Muscle layer of colon (tissue), 2 donors: Measurements from ENCODE around the gene GPC4.

Source experiments
- H3K27ac ChIP-seq: one replicate; pipeline ENCODE4 v1.7.0; 2013; ENCODE audit warnings: low read depth, mild to moderate bottlenecking, low read length, moderate library complexity
- H3K27me3 ChIP-seq, 2 donors: one replicate each; pipeline ENCODE4 v1.7.0; 2013; ENCODE audit warnings: low read length in 2 of 2, mild to moderate bottlenecking in 2 of 2; ENCODE audit not compliant: insufficient read depth in 2 of 2, control insufficient read depth in 1 of 2
- H3K36me3 ChIP-seq: one replicate; pipeline ENCODE4 v1.7.0; 2013; ENCODE audit warnings: mild to moderate bottlenecking, low read length; ENCODE audit not compliant: insufficient read depth
- H3K4me1 ChIP-seq: one replicate; pipeline ENCODE4 v1.7.0; 2013; ENCODE audit warnings: mild to moderate bottlenecking, low read length; ENCODE audit not compliant: insufficient read depth
- H3K4me3 ChIP-seq, 2 donors: one replicate each; pipeline ENCODE4 v1.7.0; 2013; ENCODE audit warnings: low read length in 2 of 2, low read depth in 1 of 2, mild to moderate bottlenecking in 1 of 2, moderate library complexity in 1 of 2
- H3K9ac ChIP-seq: one replicate; pipeline ENCODE4 v1.7.0; 2013; ENCODE audit warnings: low read length
- H3K9me3 ChIP-seq: one replicate; pipeline ENCODE4 v1.7.0; 2013; ENCODE audit warnings: mild to moderate bottlenecking, low read length
- donor health status: abdominal sarcoma.
- donor health status: Adenocarcinoma of cecum.

GPC4 gene

DNA sequence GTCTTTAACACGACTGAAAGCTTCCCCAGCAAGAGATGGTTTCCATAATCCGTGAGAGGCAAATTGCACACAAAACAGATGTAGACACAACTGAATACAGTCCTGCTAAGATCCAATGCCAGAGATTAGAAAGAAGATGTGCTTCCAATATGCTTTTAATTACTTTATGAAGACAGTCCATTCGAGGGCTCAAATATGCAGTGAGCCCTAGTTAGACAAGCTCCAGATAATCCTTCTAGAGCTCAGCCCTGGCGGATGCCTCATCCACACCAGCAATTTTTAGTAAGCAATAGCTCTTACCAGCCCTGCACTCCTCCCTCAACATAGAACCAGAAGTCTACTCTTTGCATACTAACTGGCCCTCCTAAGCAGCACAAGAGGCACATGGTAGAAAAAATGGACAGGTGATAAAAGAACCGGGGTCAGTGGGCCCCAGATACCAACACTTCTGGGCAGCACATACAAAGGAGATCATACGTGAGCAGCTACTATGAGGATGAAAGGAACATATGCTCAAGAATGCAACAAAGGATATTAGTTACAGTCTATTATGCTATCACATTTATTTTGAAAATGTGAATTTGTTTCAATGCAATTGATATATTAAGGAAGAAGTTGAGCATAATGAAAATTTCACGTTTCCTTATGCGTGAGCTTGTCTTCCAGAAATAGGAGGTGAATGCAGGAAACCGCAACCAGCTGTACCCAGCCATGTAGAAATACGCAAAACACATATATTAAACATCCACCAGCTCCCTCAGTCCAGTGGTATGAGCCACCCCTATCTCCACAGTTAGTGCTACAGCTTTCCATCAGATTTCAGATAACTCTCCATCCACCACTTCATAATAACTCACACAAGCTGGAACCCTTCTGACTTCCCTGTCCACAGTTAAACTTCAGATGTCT lies 34.3 kb downstream of the GPC4 start:
- H3K36me3 ChIP-seq, result no peaks in the 10 kb centered on the region
- H3K9ac ChIP-seq, result no peak overlapping the region
- H3K27ac ChIP-seq, result no peak overlapping the region
- peaks cover 31% of the 10 kb centered on the region for H3K4me1 ChIP-seq
- H3K4me3 ChIP-seq, result no peak overlapping the region
- no peaks in the 10 kb centered on the region for H3K9me3 ChIP-seq
- no peaks in the 10 kb centered on the region for H3K27me3 ChIP-seq

DNA sequence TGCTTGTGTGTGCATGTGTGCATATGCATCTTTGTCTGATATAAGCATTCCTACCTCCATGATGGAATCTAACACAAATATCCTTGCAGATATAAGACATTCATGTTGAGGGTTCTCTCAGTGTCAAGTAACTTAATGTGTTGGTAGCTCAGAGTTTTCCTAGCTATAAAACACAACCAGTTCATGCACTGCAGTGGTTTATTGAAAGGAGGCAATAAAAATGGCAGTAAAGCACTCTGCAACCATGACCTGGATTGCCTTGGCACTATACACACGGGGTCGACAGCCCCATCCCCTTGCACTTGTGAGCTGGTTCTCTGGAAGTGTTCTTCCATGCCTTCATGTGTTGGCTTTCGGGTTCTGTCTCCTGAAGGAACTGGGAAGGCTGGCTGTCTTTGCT lies 38.9 kb downstream of the GPC4 start:
- no peak overlapping the region for H3K9ac ChIP-seq
- no peak overlapping the region for H3K4me3 ChIP-seq
- peaks cover 0 to 6% of the 10 kb centered on the region in 2 donors for H3K27me3 ChIP-seq
- peaks cover 35% of the 10 kb centered on the region for H3K4me1 ChIP-seq
- H3K9me3 ChIP-seq, result no peaks in the 10 kb centered on the region
- no peaks in the 10 kb centered on the region for H3K36me3 ChIP-seq
- H3K27ac ChIP-seq, result peak overlapping the region; percentile 22

DNA sequence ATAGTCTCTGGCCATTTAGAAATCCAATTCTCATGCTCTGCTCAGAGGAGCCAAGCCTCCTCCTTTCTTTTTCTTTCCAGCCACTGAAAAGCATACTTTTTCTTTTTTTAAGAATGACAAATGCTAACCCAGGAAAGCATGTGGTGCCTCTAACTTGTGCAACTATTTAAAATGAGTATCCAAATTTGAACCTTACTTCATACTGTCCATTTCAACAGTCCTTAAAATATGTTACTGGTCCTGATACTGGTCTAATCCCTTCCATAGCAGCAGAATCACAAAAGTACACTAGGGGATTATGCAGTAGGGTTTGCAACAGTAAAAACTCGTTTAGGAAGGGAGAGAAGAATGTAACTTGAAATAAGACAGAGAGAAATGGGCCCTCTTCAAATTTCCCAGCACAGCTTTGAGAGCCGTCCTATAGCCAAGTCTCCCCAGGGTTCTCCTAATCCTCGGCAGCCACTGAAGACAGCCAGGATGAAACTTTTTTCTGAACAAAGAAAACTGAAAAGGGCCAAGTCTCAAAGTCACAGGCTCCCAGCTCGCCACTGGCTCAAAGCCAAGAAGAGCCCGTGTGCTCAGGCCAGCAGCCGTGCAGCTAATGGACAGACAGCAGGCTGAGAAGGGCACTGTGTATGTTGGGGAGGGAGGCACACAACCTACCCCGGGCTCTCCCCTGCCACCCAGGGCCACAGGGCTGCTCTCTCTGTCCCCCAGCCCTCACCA lies 39.5 kb downstream of the GPC4 start:
- Histone ChIP-seq H3K4me1 (peaks cover 36% of the 10 kb centered on the region), H3K36me3 (no peaks in the 10 kb centered on the region), H3K27ac (peak overlapping the region; percentile 22), H3K4me3 (no peak overlapping the region), H3K27me3 (peaks cover 0 to 6% of the 10 kb centered on the region in 2 donors), H3K9me3 (no peaks in the 10 kb centered on the region), H3K9ac (no peak overlapping the region)

DNA sequence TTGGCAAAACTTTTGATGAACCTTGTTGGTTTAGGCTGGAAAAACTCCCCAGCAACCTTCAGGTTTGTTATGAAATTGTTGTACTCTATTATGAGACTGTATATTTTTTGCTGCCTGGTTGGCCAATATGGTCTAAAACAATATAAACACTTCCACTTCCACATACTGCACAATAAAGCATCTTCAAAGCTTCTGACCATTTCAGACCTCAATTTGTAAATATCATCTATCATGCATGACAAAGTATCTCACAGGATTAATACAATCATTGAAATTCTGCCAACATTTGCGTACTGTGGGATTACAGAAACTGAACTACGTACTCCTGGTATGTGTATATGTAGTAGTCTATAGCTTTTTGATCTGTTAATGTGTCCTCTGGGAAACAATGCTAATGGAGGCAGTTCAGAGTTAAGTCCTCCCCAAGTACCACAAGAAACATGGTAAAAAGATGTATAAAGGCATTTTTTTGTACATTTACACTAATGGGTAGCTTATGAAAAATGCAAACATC lies 40.4 kb downstream of the GPC4 start:
- peaks cover 41% of the 10 kb centered on the region for H3K4me1 ChIP-seq
- H3K27me3 ChIP-seq, result peaks cover 0 to 6% of the 10 kb centered on the region in 2 donors
- no peak overlapping the region for H3K9ac ChIP-seq
- H3K4me3 ChIP-seq, result no peak overlapping the region
- H3K36me3 ChIP-seq, result no peaks in the 10 kb centered on the region
- no peak overlapping the region for H3K27ac ChIP-seq
- no peaks in the 10 kb centered on the region for H3K9me3 ChIP-seq

DNA sequence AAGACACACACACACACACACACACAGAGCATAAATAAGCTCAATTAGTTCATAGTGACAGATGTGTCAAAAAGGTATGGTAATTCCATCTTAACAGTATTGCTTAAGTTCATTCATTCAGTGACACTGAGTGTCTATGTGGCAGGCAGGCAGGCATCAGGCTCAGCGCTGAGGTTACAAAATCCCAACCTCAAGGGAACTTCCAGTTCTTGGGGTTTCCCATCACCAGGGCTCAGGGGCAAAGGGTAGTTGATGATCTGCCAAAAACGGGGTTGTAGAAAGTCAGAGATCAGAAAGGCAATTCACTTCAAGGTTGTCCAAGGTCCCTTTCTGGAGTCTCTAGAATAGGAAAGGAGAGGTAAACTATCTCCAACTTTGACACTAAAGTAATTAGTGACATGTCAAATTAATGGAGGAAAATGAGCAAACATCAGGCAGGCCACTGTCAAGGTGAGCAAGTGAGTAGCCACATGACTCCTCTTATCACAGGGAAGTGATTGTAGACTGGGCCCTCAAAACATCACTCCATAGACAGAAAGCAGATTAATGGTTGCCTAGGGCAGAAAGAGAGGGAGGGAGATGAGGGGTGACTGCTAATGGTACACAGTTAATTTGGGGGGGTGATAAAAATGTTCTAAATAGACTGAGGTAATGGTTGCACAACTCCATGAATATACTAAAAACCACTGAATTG lies 41.8 kb downstream of the GPC4 start:
- H3K9ac ChIP-seq, result no peak overlapping the region
- H3K36me3 ChIP-seq, result no peaks in the 10 kb centered on the region
- H3K4me1 ChIP-seq, result peaks cover 41% of the 10 kb centered on the region
- no peaks in the 10 kb centered on the region for H3K9me3 ChIP-seq
- peaks cover 0 to 6% of the 10 kb centered on the region in 2 donors for H3K27me3 ChIP-seq
- H3K27ac ChIP-seq, result no peak overlapping the region
- no peak overlapping the region for H3K4me3 ChIP-seq

DNA sequence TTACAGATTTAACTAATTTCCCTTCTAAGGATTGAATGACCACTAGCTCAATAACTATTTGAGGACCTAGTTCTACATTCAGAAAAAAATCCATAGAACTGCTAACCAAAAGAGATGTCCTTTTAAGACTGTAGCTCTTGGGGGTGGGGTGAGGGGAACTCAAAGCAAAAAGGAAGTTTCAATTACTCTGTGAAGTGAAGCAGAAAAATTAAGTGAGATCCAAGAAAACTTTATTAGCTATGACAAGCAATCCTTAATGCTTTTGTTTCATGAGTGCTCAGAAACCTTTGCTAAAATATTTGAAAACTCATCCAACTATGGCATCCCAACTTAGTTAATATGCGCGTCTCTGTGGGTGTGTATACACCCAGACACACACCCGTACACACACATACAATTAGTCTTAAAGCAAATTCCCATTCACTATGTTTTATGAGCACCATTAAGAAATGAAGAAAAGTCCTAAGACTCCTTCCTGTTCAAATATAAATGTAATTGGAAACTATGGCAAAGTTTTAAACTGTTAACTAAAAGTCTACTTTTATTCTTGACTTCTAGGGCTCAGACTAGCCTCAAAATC lies 44.5 kb downstream of the GPC4 start:
- Histone ChIP-seq H3K4me1 (peaks cover 23% of the 10 kb centered on the region), H3K27me3 (peaks cover 0 to 6% of the 10 kb centered on the region in 2 donors), H3K27ac (no peak overlapping the region), H3K9me3 (no peaks in the 10 kb centered on the region), H3K36me3 (no peaks in the 10 kb centered on the region), H3K9ac (no peak overlapping the region), H3K4me3 (no peak overlapping the region)

DNA sequence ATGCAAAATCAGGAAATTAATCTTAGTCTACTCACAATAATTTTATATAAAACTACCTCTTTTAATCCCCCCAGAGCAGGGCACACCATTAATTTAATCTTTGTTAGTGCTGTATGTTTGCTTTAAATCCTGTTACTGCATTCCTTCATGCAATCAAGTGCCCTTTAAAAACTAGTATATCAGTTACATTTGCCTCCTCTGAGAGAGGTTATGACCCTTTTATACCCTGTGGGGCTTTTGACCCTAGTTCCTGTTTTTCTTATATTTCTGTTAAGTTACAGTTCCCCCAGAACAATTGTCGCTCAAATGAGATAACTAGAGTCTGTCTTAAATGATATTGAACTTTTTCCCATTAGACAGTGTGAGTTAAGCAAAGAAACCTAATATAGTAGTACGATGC lies 46.2 kb downstream of the GPC4 start:
- peaks cover 14% of the 10 kb centered on the region for H3K4me1 ChIP-seq
- H3K27me3 ChIP-seq, result peaks cover 0 to 6% of the 10 kb centered on the region in 2 donors
- H3K9ac ChIP-seq, result no peak overlapping the region
- no peak overlapping the region for H3K27ac ChIP-seq
- H3K36me3 ChIP-seq, result no peaks in the 10 kb centered on the region
- H3K4me3 ChIP-seq, result no peak overlapping the region
- no peaks in the 10 kb centered on the region for H3K9me3 ChIP-seq

DNA sequence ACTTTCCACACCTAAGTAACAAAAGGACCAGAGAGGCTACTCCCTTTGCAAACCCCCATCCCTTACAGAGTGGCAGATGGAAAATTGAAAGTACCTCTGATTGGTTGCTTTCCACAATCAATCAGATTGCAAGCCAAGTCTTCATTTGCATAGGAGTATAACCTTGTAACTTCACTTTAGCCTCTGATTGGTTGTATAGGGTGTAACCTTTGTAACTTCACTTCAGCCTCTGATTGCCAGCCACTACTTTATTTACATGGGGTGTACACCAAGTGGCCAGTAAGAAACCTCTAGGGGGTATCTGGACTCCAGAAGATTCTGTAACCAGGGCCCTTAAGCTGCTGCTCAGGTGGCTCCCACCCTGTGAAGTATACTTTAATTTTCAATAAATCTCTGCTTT lies 48.6 kb downstream of the GPC4 start:
- H3K9ac ChIP-seq, result no peak overlapping the region
- no peaks in the 10 kb centered on the region for H3K36me3 ChIP-seq
- no peaks in the 10 kb centered on the region for H3K27me3 ChIP-seq
- H3K9me3 ChIP-seq, result no peaks in the 10 kb centered on the region
- no peak overlapping the region for H3K27ac ChIP-seq
- H3K4me3 ChIP-seq, result no peak overlapping the region
- peaks cover 6% of the 10 kb centered on the region for H3K4me1 ChIP-seq

DNA sequence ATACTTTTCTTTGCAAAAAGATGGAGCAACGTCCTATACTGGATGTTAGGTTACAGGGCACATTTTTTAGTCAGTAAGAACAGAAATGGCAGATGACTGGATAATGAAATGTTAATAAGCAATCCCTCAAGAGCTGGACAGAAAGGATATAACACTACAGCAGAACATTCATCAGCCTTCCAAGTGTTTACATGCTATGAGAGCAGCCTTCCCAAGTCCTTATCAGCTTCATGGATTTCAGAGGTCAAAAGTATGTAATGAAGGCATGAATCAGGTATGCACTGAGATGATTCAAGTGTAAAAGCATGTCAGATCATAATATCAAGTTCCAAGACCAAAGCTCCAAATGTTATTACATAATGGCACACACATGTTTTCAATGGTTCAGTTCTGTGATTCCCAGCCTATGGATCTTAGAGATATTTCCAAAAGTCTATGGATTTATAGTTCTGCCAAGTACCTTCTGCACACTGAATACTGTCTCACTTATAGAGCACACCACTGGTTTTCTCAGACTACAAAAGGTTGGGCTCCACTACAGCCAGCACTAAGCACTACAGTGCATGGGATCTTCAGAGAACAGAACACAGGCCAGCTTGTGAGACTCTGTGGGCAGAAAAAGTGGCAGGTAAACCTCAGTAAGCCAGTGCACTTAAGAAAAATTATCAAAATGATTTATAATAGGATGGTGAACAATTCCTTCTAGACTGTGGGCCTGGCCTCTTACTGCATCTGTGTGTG lies 49.2 kb downstream of the GPC4 start:
- Histone ChIP-seq H3K9ac (no peak overlapping the region), H3K27ac (no peak overlapping the region), H3K27me3 (no peaks in the 10 kb centered on the region), H3K9me3 (no peaks in the 10 kb centered on the region), H3K4me1 (peaks cover 6% of the 10 kb centered on the region), H3K4me3 (no peak overlapping the region), H3K36me3 (no peaks in the 10 kb centered on the region)

DNA sequence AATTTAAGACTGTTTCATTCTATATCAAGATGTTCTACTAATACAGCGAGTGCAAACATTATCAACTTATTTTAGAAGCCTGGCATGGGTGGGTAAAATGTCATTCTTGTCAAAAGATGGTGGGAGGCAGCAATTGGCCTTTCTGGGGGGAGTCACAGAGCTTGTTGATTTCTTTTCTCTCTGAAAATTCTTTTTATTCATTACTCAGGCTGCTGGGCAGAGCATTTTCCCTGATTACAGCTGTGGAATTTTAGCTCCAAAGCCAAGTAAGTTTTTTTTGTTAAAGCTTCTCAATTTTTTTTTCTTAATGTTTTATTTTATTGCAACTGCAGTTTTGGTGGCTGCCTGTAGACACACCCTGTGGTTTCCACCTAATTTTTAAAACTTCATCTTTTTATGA lies 50.4 kb downstream of the GPC4 start:
- no peaks in the 10 kb centered on the region for H3K27me3 ChIP-seq
- no peaks in the 10 kb centered on the region for H3K9me3 ChIP-seq
- H3K36me3 ChIP-seq, result no peaks in the 10 kb centered on the region
- H3K4me1 ChIP-seq, result peaks cover under 1% of the 10 kb centered on the region
- no peak overlapping the region for H3K27ac ChIP-seq
- H3K9ac ChIP-seq, result no peak overlapping the region
- no peak overlapping the region for H3K4me3 ChIP-seq
